NK-92 (cell line): ENCODE data around the gene SH3RF3.

ENCODE experiments used
- DNase-seq: peaks from one replicate; lab custom pipeline; 2025; ENCODE audit not compliant: unreplicated experiment; lab: John Stamatoyannopoulos, UW

SH3RF3 gene

DNA sequence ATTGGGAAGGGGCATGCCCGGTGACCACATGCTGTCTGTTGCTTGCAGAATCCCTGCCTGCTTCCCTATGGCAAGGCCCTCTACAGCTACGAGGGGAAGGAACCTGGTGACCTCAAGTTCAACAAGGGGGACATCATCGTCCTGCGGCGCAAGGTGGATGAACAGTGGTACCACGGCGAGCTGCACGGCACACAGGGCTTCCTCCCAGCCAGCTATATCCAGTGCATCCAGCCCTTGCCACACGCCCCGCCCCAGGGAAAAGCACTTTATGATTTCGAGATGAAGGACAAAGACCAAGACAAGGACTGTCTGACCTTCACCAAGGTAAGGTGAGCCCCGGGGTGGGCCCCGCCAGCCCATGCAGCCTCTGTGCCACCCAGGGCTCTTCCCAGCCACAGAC lies 218.6 kb downstream of the SH3RF3 start:
- no peak for DNase-seq

- DNase-seq, result no peak
Observed at GRCh38 chr2:109348190-109348589, 219.2 kb downstream of the SH3RF3 start.

GRCh38 chr2:109348671-109349502 lies 219.9 kb downstream of the SH3RF3 start:
- DNase-seq, result no peak

DNA sequence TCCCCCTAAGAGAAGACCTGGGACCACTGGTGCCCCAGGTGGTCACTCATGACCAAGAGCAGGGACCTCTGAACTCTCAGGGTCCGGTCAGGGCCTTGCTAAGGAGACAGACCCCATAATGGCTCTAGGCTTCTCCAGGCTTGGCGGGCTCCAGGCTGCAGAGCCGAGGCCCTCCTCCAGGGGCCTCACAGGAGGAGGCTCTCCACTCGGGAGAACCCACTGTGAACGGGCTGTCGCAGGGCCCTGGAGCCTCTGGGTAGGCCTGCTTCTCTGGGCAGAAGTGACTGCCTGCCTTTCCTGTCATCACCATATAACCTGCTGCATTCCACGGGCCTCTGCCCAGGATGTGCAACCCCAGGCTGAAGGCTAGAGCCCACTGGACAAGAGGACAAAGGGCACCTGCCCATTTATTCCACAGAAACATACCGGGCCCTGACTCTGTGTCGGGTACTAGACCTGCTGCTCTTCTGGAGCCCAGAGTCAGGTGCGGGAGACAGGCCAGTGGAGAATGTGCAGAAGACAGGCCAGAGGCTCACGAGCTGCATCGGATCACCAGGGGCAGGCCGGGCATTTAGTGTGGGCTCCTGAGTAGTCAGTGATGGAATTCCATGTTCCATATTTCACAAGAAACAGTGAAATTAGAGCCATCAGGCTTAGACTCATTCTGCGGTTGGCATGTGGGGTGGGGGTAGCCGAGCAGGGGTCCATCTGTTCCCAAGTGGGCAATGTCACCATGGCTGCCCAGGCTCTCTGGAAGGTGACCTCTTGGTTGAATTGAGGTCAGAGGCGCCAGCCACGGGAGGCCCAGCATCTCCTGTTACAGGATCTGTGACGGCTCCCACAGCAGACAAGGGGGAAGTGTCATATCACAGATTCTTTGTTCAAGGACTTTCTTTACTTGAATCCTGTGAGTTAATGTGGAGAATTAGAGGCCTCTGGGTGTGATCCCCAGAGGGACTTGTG lies 220.8 kb downstream of the SH3RF3 start:
- no peak for DNase-seq

DNA sequence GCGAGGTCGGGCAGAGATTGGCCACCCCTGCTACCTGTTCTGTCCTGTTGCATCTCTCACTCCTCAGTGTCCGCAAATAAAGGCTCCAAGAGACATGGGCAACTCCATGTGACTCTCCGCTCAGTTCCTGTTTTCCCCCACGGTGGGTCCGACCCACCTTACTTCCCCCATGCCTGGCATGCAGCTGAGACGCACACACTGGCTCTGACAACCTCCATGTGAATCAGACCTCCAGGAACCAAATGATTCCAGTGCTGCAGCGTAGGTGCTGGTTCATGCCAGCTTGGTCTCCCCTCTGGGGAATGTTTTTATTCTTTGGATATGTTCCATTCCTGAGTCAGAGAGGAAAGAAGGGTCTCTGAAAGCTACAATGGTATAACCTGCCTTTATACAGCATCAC lies 221.5 kb downstream of the SH3RF3 start:
- DNase-seq, result no peak

- DNase-seq, result no peak
Observed at GRCh38 chr2:109351164-109351756, 222.3 kb downstream of the SH3RF3 start.

GRCh38 chr2:109352056-109352897 lies 223.3 kb downstream of the SH3RF3 start:
- DNase-seq, result no peak

DNA sequence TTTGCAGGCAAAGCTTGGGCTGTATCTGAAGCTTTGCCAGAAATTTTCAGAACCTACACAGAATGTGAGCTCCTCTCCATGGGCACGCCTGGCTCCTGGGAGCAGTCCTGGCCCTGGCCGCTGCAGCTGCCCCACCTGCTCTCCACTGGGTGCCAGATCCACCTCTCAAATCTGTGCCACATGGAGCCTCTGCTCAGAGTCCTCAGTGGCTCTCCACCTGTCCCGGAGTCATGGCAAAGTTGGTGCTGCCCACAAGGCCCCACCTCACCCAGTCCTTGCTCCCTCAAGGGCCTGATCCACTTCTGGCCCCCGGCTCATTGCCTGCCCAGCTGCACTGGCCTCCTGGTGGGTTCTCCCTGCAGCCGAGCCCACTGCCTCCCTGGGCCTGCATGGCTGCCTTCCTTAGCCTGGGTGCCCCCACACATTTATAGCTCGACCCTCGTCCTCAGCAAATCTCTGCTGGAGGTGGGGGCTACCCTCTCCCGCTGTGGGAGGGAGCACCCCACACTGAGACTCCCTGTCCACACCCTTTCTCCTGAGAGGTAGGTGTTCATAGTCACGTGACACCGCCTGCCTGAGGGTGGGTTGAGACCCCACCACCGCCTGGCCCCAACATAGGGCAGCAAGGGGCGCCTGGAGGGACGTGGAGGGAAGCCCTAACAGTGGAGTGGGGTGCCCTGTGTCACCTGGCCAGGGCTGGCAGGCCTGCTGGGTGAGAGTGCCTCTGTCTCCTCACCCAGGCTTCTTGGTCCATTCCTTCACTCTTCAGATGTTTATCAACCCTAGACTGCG lies 224.1 kb downstream of the SH3RF3 start:
- DNase-seq, result no peak

DNA sequence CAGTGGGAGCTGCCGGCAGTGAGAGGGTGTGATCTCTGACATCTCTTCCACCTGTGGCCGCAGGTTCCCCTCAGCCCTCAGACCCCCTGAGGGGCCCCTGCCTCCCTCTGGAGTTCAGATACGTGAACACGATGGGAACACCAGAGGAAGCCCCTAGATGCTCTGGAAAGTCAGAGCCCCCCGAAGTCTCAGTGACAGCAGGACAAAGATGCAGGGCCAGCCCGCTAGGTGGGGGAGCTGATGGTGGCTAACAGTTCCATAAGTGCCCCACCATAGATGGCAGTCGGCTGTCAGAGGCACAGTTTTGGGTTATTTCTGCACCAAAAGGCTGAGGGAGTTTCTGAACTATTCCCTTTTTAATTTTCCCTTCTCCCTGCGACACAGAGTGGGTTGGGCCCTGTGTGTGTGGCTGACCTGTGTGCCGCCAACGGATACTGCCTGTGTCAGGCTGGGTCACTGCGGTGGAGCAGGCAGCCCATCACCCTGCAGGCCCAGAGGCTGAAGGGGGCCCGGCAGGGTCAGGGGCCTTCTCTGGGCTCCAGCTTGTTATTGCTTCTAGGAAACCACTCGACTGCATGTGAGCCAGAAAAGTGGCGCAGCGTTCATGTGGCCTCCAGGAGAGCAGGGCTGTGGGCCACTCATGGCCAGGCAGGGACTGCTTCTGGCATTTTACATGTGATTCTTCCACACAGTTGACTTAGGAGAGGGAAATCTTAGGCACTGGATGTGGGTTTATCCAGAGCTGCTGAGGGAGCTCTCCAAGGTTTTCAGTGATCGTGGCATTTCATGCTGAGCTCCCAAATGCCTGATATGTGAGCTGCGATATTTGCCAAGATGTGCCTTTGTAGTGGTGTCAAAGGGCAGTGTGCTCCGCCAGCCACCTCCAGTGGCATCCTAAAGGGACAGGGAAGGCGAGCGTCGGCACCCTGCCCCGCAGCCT lies 225.1 kb downstream of the SH3RF3 start:
- no peak for DNase-seq

DNA sequence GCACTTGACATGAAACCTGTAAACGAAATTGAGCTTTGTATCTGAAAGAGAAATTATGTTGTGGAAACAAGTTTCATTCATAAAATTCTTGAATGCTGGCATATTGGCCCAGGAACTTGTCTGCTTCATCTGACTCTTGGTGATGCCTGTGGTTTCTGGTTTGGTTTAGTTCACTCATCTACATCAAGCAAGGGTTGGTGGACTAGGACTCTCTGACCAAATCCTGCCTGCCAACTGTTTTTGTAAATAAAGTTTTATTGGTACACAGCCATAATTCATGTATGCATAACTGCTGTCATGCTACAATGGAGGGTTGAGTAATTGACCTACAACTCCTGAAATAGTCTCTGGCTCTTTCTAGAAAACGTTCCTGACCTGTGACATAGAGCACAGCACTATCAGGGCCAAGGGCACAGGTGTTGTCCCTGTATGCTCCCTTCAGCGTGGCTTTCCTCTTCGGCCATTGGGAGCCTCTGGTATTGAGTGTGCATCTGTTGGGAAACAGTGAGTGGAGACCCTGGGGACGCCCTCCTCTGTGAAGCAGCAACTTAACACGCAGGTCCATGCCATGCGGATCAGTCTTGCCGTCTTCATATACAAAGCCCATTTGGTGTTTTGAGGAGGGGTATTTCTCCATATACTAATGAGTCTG lies 226.3 kb downstream of the SH3RF3 start:
- no peak for DNase-seq

GRCh38 chr2:109356324-109357035 lies 227.5 kb downstream of the SH3RF3 start:
- DNase-seq, result no peak

- DNase-seq, result no peak
Observed at GRCh38 chr2:109364217-109364616, 235.2 kb downstream of the SH3RF3 start.

GRCh38 chr2:109365131-109365530 lies 236.1 kb downstream of the SH3RF3 start:
- no peak for DNase-seq

DNA sequence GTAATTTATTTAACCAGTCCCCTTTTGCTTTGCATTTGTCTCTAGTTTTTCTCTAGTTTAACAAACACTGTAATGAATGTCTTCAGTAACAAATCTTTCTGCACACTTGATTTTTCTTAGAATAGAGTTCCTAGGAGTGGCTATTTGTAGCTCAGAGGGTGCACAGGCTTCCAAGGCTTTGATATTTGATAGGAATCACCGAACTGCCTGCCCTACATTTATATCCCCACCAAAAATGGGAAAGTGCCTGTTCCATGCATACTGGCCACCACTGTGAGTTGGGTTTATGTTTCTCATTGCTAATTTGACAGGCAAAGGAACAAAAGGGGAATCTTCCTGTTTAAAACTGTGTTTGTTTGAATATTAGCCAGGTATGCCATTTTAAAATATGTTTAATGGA lies 238.7 kb downstream of the SH3RF3 start:
- no peak for DNase-seq

- DNase-seq, result no peak
Observed at GRCh38 chr2:109368798-109369197, 239.8 kb downstream of the SH3RF3 start.

DNA sequence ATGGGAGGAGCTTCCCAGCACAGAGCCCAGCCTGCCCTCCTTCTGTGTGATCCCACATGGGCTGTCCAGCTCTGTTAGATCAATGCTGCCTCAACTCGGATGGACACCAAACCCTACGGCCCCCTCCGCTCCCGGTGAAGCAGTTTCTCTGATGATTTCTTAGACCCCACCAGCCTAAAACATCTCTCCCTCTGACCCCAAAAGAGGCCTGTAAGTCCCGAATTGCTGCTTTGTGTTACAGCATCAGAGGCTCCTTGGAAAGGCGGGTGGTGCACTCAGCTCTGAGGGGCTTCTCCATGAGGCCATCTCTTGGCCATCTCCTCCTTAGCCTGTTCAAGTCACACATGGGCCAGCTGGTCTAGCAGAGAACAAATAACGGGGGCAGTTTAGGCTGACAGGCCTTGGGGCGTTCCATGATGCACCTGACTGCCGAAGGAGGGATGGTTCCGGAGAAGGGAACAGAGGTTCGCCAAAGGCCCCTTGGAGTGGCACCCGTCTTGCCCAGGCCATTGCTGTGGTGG lies 240.7 kb downstream of the SH3RF3 start:
- DNase-seq, result no peak

- DNase-seq, result no peak
Observed at GRCh38 chr2:109370399-109371035, 241.5 kb downstream of the SH3RF3 start.
